ENCODE results near the gene DNAH9. TPM values are rescaled to one million over a fixed set of nuclear protein-coding genes. Genes with fewer than 3 reads are reported as not detected.

The DNAH9 gene
- total RNA-seq, 1 experiment from 2014 or later, result 0.97 TPM

DNA sequence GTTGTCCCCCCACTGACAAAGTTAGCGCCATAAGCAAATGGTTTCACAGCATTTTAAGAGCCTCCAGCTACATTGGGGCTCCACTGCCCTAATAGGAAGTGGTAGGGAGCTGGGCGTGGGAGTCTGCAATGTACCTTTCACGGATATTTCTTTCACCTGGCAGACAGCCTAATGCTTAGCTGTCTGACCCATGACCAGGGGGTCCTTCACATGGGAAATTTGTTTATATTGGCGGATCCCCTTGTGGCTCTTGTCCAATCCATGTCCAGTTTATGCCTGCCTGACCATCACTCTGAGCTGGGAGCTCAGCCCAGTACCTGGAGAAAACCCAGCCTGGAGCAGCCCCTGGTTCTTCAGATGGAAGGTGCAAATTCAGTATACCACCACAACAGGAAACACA is 254.0 kb downstream of the DNAH9 start:
- H3K36me3 ChIP-seq (replicated peaks; ENCODE audit: control insufficient read depth, insufficient read depth, low read length), result no peaks in the 10 kb centered on the region
- H3K27me3 ChIP-seq (ENCODE audit: control insufficient read depth, insufficient read depth, low read length), result no peaks in the 10 kb centered on the region
- DNase-seq, result no peak
- no peak overlapping the region for H3K4me3 ChIP-seq (ENCODE audit: insufficient read depth, low read depth, low read length)

DNA sequence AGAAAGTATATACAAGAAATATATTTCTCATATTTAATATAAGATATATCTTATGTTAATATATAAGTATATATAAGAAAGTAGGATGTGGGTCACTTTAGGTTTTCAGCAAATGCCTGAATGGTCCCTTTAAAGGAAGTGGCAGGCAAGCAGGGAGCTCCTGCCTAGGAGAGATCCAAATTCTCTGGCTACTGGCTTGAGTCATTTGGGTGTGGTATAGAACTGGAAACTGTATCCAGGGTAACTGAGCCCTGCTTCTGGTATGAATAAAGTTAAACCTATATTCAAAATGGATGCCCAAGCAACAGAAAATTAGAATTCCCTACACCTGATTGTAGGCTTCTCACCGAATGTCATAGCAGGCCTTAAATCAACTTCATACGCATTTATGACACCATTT is 254.6 kb downstream of the DNAH9 start:
- Histone ChIP-seq H3K27me3 (ENCODE audit: control insufficient read depth, insufficient read depth, low read length) (no peaks in the 10 kb centered on the region), H3K36me3 (replicated peaks; ENCODE audit: control insufficient read depth, insufficient read depth, low read length) (no peaks in the 10 kb centered on the region), H3K4me3 (ENCODE audit: insufficient read depth, low read depth, low read length) (no peak overlapping the region)
- no peak for DNase-seq

DNA sequence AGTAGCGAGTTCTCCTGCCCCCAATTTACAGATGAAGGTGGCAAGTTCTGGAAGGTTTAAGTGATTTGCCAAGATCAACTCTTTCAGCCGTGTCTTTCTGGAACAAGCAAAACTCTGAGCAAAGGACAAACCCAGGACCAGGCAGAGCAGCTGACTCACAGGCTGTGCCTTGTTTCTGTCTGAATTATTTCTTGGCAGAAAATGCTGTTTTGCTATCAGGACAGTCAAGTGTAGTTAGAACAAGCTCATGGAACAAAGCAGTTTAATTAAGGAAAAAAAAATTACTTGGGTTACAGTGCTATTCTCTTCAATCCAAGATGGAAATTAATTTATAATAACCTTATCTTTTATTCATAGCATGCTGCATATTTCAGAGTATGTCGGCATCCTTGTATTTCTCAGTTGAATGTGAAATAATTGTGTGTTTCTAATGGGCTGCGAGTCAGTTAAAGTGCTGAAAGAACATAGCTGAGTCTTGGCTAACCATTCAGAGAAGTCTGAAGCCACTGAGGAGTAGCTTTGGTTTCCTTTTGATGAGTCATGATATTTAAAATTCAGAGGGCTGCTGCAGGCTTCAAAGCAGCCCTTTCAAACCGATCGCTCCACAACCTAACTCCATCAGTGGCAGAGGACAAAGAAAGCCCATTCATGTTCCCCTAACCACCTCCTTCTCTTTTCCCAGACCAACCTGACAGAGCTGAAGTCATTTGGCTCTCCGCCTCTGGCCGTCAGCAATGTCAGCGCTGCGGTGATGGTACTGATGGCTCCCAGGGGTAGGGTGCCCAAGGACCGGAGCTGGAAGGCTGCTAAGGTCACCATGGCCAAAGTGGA is 255.3 kb downstream of the DNAH9 start:
- Histone ChIP-seq H3K36me3 (replicated peaks; ENCODE audit: control insufficient read depth, insufficient read depth, low read length) (no peaks in the 10 kb centered on the region), H3K4me3 (ENCODE audit: insufficient read depth, low read depth, low read length) (no peak overlapping the region), H3K27me3 (ENCODE audit: control insufficient read depth, insufficient read depth, low read length) (no peaks in the 10 kb centered on the region)
- DNase-seq, result no peak

GRCh38 chr17:11855306-11855705 is 257.0 kb downstream of the DNAH9 start:
- no peak for DNase-seq
- no peak overlapping the region for H3K4me3 ChIP-seq (ENCODE audit: insufficient read depth, low read depth, low read length)
- no peaks in the 10 kb centered on the region for H3K36me3 ChIP-seq (replicated peaks; ENCODE audit: control insufficient read depth, insufficient read depth, low read length)
- H3K27me3 ChIP-seq (ENCODE audit: control insufficient read depth, insufficient read depth, low read length), result no peaks in the 10 kb centered on the region

DNA sequence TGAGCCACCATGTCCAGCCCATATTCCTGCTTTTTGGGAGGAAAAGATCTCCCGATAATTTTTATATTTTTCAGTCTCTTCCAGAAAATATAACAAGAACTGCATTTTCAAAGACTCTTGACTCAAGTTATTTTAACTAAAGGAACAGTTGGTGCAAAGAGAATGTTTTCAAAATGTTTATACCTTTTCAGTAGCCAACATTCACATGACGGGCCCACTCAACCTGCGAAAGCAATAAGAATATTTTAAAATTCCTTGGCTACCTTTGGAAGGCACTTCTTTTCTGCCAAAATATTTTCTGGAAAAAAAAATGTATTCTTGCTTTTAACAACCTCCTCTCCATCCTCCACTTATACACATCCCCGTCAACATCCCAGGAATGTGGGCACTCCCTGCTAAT is 258.7 kb downstream of the DNAH9 start:
- no peak for DNase-seq
- no peaks in the 10 kb centered on the region for H3K27me3 ChIP-seq (ENCODE audit: control insufficient read depth, insufficient read depth, low read length)
- H3K4me3 ChIP-seq (ENCODE audit: insufficient read depth, low read depth, low read length), result no peak overlapping the region
- H3K36me3 ChIP-seq (replicated peaks; ENCODE audit: control insufficient read depth, insufficient read depth, low read length), result no peaks in the 10 kb centered on the region

DNA sequence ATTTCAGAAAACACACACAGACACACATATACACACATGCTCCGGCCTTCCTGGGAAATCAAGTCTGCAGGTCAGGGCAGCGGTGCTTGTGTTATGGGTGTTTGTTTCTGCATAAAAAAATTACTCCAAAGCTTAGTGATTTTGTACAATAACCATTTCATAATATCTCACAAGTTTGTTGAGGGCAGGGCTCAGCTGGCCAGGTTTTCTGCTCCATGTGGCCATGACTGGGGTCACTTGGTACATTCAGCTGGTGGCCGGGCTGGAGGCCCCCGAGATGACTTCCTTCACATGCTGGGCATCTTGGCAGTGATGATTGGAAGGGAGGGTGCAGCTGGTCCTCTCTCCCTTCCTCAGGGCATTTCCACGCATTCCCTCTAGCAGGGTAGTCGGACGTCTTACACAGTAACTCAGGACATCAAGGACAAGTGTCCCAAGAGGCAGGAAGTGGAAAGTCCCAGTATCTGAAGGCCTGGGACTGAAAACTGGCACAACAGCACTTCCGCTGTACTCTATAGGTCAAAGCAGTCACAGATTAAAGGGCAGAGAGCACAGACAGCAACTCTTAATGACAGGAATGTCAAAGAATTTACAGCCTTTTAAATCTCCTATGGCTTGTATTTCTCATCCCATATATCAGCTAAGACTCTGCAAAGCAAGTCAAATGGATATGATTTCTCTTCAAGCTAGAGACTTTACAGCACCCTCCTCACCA is 271.6 kb downstream of the DNAH9 start:
- Histone ChIP-seq H3K36me3 (replicated peaks; ENCODE audit: control insufficient read depth, insufficient read depth, low read length) (no peaks in the 10 kb centered on the region; the same call in 1 of the 2 replicates), H3K27me3 (ENCODE audit: control insufficient read depth, insufficient read depth, low read length) (no peaks in the 10 kb centered on the region), H3K4me3 (ENCODE audit: insufficient read depth, low read depth, low read length) (no peak overlapping the region)
- no peak for DNase-seq

DNA sequence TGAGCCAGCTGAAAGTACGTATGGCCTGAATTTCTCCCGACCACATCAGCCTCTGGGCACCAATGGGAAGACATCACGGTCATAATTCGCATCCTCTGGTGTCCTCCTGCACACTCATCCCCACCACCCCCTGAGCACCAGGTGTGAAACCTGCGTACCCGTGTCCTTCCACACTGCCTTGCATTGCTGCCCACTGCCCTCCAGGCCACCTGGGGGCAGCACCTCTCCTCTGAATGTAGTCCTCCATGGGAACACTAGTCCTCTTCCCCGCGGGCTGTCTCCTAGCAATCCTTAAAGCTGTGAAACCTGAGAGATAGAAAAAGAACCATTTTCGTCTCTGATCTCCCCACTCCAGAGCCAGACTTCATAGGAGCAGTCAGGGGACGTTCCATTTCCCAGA is 273.5 kb downstream of the DNAH9 start:
- Histone ChIP-seq H3K36me3 (replicated peaks; ENCODE audit: control insufficient read depth, insufficient read depth, low read length) (no peaks in the 10 kb centered on the region; the same call in 1 of the 2 replicates), H3K27me3 (ENCODE audit: control insufficient read depth, insufficient read depth, low read length) (no peaks in the 10 kb centered on the region), H3K4me3 (ENCODE audit: insufficient read depth, low read depth, low read length) (no peak overlapping the region)
- peak; percentile 57 for DNase-seq

- DNase-seq, result no peak
- H3K4me3 ChIP-seq (ENCODE audit: insufficient read depth, low read depth, low read length), result no peak overlapping the region
- no peaks in the 10 kb centered on the region for H3K27me3 ChIP-seq (ENCODE audit: control insufficient read depth, insufficient read depth, low read length)
- H3K36me3 ChIP-seq (replicated peaks; ENCODE audit: control insufficient read depth, insufficient read depth, low read length), result no peaks in the 10 kb centered on the region; the same call in 1 of the 2 replicates
Measured at GRCh38 chr17:11874756-11875155, 276.5 kb downstream of the DNAH9 start.

DNA sequence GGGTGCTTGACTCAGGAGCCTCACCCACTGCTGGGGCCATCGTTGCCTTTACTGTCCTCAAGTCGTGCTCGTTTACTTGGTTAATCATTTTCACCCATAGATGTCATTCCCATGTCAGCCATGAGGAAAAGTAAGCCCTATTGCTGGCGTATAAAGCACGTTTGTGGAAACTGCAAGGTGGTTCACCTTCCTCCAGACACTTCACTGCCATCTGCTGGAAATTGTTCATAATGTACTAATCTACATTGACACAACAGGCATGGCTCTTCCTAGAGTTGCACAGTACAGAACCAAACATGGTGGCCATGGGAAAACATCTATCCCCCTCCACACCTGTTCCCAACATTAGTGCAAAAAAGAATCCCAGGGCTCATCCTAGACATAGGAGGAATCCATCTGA is 282.4 kb downstream of the DNAH9 start:
- Histone ChIP-seq H3K4me3 (ENCODE audit: insufficient read depth, low read depth, low read length) (no peak overlapping the region), H3K36me3 (replicated peaks; ENCODE audit: control insufficient read depth, insufficient read depth, low read length) (no peaks in the 10 kb centered on the region), H3K27me3 (ENCODE audit: control insufficient read depth, insufficient read depth, low read length) (no peaks in the 10 kb centered on the region)
- peak; percentile 36 for DNase-seq

- H3K4me3 ChIP-seq (ENCODE audit: insufficient read depth, low read depth, low read length), result no peak overlapping the region
- H3K36me3 ChIP-seq (replicated peaks; ENCODE audit: control insufficient read depth, insufficient read depth, low read length), result no peaks in the 10 kb centered on the region
- no peak for DNase-seq
- H3K27me3 ChIP-seq (ENCODE audit: control insufficient read depth, insufficient read depth, low read length), result no peaks in the 10 kb centered on the region
Measured at GRCh38 chr17:11882716-11883115, 284.4 kb downstream of the DNAH9 start.

DNA sequence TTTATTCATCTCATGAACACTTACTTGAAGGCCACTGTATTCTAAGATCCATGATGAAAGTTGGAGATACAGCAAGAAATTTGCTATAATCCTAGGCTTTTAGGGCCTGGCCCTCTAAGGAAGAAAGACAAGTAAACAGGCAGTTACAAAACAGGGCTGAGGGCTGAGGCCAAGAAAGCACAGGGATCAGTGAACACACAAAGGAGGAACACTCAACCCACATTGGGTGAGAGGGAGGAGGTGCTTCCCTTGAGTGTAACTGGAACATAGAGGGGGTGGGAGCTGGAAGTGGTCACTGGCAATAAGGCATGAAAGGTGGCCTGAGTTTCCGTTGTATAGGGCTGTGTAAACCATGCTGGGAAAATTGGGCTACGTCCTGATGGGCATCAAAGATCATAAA is 286.8 kb downstream of the DNAH9 start:
- no peak overlapping the region for H3K4me3 ChIP-seq (ENCODE audit: insufficient read depth, low read depth, low read length)
- no peak for DNase-seq
- H3K36me3 ChIP-seq (replicated peaks; ENCODE audit: control insufficient read depth, insufficient read depth, low read length), result no peaks in the 10 kb centered on the region
- no peaks in the 10 kb centered on the region for H3K27me3 ChIP-seq (ENCODE audit: control insufficient read depth, insufficient read depth, low read length)

DNA sequence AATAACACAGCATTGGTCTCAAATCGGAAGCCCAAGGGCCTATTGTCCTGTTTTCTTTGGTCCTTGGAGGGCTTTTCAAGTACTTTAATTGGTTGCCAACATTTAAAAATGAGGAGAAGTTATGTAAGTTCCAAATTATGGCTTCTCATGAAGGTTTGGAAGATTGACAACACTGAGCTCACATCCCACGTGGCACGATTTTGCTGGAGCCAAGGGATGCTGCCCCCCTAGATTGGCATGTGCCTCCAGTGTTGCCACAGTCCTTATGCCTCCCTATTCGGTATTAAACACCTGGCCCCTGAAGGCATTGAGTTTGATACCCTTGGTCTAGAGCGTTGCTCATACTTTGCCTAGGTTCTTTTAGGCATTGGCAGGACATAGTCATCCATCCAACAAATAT is 291.0 kb downstream of the DNAH9 start:
- H3K36me3 ChIP-seq (replicated peaks; ENCODE audit: control insufficient read depth, insufficient read depth, low read length), result no peaks in the 10 kb centered on the region
- DNase-seq, result no peak
- no peaks in the 10 kb centered on the region for H3K27me3 ChIP-seq (ENCODE audit: control insufficient read depth, insufficient read depth, low read length)
- H3K4me3 ChIP-seq (ENCODE audit: insufficient read depth, low read depth, low read length), result no peak overlapping the region

DNA sequence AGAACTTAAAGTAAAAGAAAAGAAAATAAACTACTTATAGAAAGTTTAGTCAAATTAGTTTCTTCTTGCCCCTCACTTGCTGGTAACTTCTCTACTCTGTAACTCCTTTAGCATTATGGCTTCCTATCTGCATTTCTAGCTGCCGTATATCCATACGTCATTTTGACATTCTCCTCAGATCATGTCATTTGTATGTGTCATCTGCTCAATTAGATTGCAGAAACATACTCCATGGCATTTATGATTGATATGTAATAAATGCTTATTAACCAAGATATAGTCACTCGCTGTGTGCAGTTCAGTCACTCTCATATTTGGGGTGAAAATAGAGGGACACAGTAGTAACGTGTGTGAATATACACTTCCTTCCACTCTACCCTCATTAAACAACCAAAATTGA is 295.6 kb downstream of the DNAH9 start:
- Histone ChIP-seq H3K36me3 (replicated peaks; ENCODE audit: control insufficient read depth, insufficient read depth, low read length) (no peaks in the 10 kb centered on the region), H3K4me3 (ENCODE audit: insufficient read depth, low read depth, low read length) (no peak overlapping the region), H3K27me3 (ENCODE audit: control insufficient read depth, insufficient read depth, low read length) (no peaks in the 10 kb centered on the region)
- DNase-seq, result no peak

DNA sequence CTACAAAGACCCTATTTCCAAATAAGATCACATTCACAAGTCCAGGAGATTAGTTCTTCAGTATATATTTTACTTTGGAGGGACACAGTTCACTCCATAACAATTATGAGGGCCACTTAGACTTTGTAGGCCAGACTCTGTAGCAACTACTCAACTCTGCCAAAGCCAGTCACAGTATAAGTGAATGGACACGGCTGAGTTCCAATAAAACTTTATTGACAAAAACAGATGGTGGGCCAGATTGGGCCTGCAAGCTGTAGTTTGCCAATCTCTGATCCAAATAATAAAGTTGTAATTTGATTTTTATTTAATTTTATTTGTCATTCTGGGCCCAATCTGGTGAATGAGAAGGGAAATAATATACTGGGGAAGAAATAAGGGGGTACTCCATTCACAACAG is 297.9 kb downstream of the DNAH9 start:
- Histone ChIP-seq H3K36me3 (replicated peaks; ENCODE audit: control insufficient read depth, insufficient read depth, low read length) (no peaks in the 10 kb centered on the region), H3K27me3 (ENCODE audit: control insufficient read depth, insufficient read depth, low read length) (no peaks in the 10 kb centered on the region), H3K4me3 (ENCODE audit: insufficient read depth, low read depth, low read length) (no peak overlapping the region)
- no peak for DNase-seq

DNA sequence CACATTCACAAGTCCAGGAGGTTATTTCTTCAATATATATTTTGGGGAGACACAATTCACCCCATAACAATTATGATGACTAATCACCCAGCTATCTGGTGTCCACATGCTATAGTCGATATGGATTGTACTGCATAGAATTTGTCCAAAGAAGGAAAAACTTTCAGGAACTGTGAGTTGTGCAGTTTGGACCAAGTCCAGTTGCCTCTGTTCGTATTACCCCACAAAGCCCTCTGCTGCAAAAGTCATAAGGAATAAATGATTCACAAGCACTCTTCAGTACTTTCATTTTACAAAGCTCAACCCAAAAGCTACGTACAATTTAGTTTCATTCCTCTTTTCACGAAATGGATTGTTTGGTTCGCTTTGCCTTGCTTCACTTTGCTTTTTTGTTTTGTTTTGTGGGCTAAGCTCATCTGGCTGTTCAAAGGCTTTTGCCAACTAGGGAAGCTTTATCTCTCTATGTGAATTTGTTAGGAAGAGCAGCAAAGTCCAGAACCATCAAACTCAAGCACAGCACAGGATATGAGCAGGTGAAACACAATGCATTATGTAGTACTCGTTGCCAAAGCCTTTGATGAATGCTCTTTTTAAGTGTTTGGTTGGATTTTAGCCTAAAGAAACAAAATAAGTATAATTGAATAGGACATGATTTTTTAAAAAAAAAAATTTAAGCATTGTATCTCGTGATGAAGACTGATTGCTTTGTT is 300.4 kb downstream of the DNAH9 start:
- no peaks in the 10 kb centered on the region for H3K36me3 ChIP-seq (replicated peaks; ENCODE audit: control insufficient read depth, insufficient read depth, low read length)
- H3K27me3 ChIP-seq (ENCODE audit: control insufficient read depth, insufficient read depth, low read length), result no peaks in the 10 kb centered on the region
- DNase-seq, result no peak
- H3K4me3 ChIP-seq (ENCODE audit: insufficient read depth, low read depth, low read length), result no peak overlapping the region
